GM23338 (cell line): ENCODE measurements around the gene RYR2. TPM values are rescaled to one million over a fixed set of nuclear protein-coding genes. Genes with fewer than 3 reads are reported as not detected.

Source experiments
- ATAC-seq: fragments of 200-7000 bp; cut with Tn5 transposase; 3 replicates; pipeline ENCODE4 v1.9.1; 2020
- DNase-seq: peaks from one replicate; pipeline ENCODE4 v3.0.0-alpha.2; 2015; ENCODE audit warnings: low spot score
- H2AFZ ChIP-seq: fragments of 200-600 bp; sonication (generic); 2 replicates; pipeline ENCODE4 v1.8.0; 2016; ENCODE audit warnings: antibody characterized with exemption, mild to moderate bottlenecking, moderate library complexity
- H3F3A ChIP-seq: fragments of 200-600 bp; sonication (generic); replicated peaks from 2 replicates; pipeline ENCODE4 v1.8.0; 2017; ENCODE audit warnings: antibody characterized with exemption, mixed run types, low read depth
- H3K27ac ChIP-seq: fragments of 200-600 bp; sonication (generic); 2 replicates; pipeline ENCODE4 v1.6.1; 2016; ENCODE audit warnings: low read depth
- H3K27me3 ChIP-seq: fragments of 200-600 bp; sonication (generic); 2 replicates; pipeline ENCODE4 v1.8.0; 2016; ENCODE audit warnings: mild to moderate bottlenecking, mixed run types, moderate library complexity; ENCODE audit not compliant: insufficient read depth
- H3K36me3 ChIP-seq: fragments of 200-600 bp; sonication (generic); 2 replicates; pipeline ENCODE4 v1.8.0; 2016; ENCODE audit warnings: mild to moderate bottlenecking; ENCODE audit not compliant: insufficient read depth
- H3K4me1 ChIP-seq: fragments of 200-600 bp; sonication (generic); 2 replicates; pipeline ENCODE4 v1.8.0; 2016; ENCODE audit warnings: mild to moderate bottlenecking, moderate library complexity; ENCODE audit not compliant: insufficient read depth
- H3K4me2 ChIP-seq: fragments of 200-600 bp; sonication (generic); 2 replicates; pipeline ENCODE4 v1.7.1; 2017; ENCODE audit warnings: mixed run types
- H3K4me3 ChIP-seq: fragments of 200-600 bp; sonication (generic); 2 replicates; pipeline ENCODE4 v1.6.1; 2016; ENCODE audit warnings: mixed run types
- H3K79me2 ChIP-seq: fragments of 200-600 bp; sonication (generic); replicated peaks from 2 replicates; pipeline ENCODE4 v1.8.0; 2017; ENCODE audit warnings: mild to moderate bottlenecking; ENCODE audit not compliant: insufficient read depth
- H3K9me2 ChIP-seq: fragments of 200-600 bp; sonication (generic); 2 replicates; pipeline ENCODE4 v1.8.0; 2017; ENCODE audit not compliant: insufficient read depth
- H4K20me1 ChIP-seq: fragments of 200-600 bp; sonication (generic); replicated peaks from 2 replicates; pipeline ENCODE4 v1.8.0; 2017; ENCODE audit warnings: mild to moderate bottlenecking; ENCODE audit not compliant: insufficient read depth
- H3K27ac Mint-ChIP-seq: 2 replicates; pipeline ENCODE4 v1.8.0; 2020; ENCODE audit warnings: inconsistent platforms, mild to moderate bottlenecking, moderate library complexity, mixed read lengths
- H3K27me3 Mint-ChIP-seq: 3 replicates; pipeline ENCODE4 v1.8.0; 2022; ENCODE audit warnings: low read depth, mild to moderate bottlenecking, moderate library complexity, mixed read lengths, inconsistent platforms; ENCODE audit not compliant: insufficient read depth, poor library complexity
- H3K36me3 Mint-ChIP-seq: 3 replicates; pipeline ENCODE4 v1.8.0; 2021; ENCODE audit warnings: low read depth, mild to moderate bottlenecking, inconsistent platforms, moderate library complexity, mixed read lengths
- H3K4me1 Mint-ChIP-seq: 3 replicates; pipeline ENCODE4 v1.8.0; 2020; ENCODE audit warnings: mild to moderate bottlenecking, inconsistent platforms, mixed read lengths
- H3K4me3 Mint-ChIP-seq: 3 replicates; pipeline ENCODE4 v1.8.0; 2021; ENCODE audit warnings: moderate library complexity, mild to moderate bottlenecking, inconsistent platforms, mixed read lengths
- H3K9me3 Mint-ChIP-seq: 3 replicates; pipeline ENCODE4 v1.8.0; 2020; ENCODE audit warnings: moderate library complexity, mild to moderate bottlenecking, inconsistent platforms, mixed read lengths
- CREB1 ChIP-seq: fragments of 250-450 bp; sonication (Bioruptor Pico); IDR thresholded peaks from 2 replicates; pipeline ENCODE4 v1.5.0; 2020; ENCODE audit warnings: low read depth, mild to moderate bottlenecking, moderate library complexity
- CTCF ChIP-seq, 2 experiments: fragments of 200-600 bp in 1 of 2; sonication (generic) in 1 of 2; conservative IDR thresholded peaks; 2 replicates each; pipeline versions ENCODE4 v1.5.1 to v1.6.1; 2016 to 2017; ENCODE audit warnings: antibody characterized with exemption in 2 of 2, low read depth in 2 of 2, mild to moderate bottlenecking in 2 of 2, moderate library complexity in 1 of 2
- ETS1 ChIP-seq: IDR thresholded peaks from 2 replicates; pipeline ENCODE4 v1.6.1; 2016; ENCODE audit warnings: antibody characterized with exemption
- EZH2 ChIP-seq: fragments of 200-600 bp; sonication (generic); IDR thresholded peaks from one replicate; pipeline ENCODE4 v1.8.0; 2017; ENCODE audit warnings: antibody characterized with exemption, mild to moderate bottlenecking, low read depth; ENCODE audit not compliant: unreplicated experiment
- JUNB ChIP-seq: IDR thresholded peaks from one replicate; pipeline ENCODE4 v1.6.1; 2016; ENCODE audit warnings: antibody characterized with exemption; ENCODE audit not compliant: unreplicated experiment
- NANOG ChIP-seq: IDR thresholded peaks from 2 replicates; pipeline ENCODE4 v1.6.1; 2016; ENCODE audit warnings: antibody characterized with exemption, borderline replicate concordance
- POLR2AphosphoS5 ChIP-seq: IDR thresholded peaks from 2 replicates; pipeline ENCODE4 v1.6.1; 2016; ENCODE audit warnings: antibody characterized with exemption, low read depth
- STAT1 ChIP-seq: IDR thresholded peaks from one replicate; pipeline ENCODE4 v1.6.1; 2016; ENCODE audit warnings: antibody characterized with exemption; ENCODE audit not compliant: unreplicated experiment
- ZNF114 ChIP-seq: fragments of 250-450 bp; sonication (Bioruptor Pico); IDR thresholded peaks from 2 replicates; pipeline ENCODE4 v1.5.0; 2020; ENCODE audit warnings: mild to moderate bottlenecking, moderate library complexity
- ZNF331 ChIP-seq: fragments of 250-450 bp; sonication (Bioruptor Pico); IDR thresholded peaks from 2 replicates; pipeline ENCODE4 v1.5.0; 2020; ENCODE audit warnings: low read depth, mild to moderate bottlenecking, moderate library complexity
- ZNF462 ChIP-seq: fragments of 250-450 bp; sonication (Bioruptor Pico); IDR thresholded peaks from 2 replicates; pipeline ENCODE4 v1.5.0; 2020; ENCODE audit warnings: mild to moderate bottlenecking, moderate library complexity
- polyA plus RNA-seq: library from polyadenylated mRNA; unstranded; fragments of >200 nt; fragmentation: Nextera tagmentation; extraction: Ambion mirVana; gene quantifications from 2 replicates; pipeline ENCODE4 v1.2.1, GENCODE V29; 2016
- total RNA-seq: library from RNA; depleted of rRNA; stranded (reverse); fragments of >200 nt; shearing (Covaris generic); gene quantifications from 2 replicates; pipeline ENCODE4 v1.2.3, GENCODE V29; 2014
- TF ChIP-seq, protein P1 (sequence below): IDR thresholded peaks from one replicate; pipeline ENCODE4 v1.6.1; 2018; ENCODE audit warnings: antibody characterized with exemption; ENCODE audit not compliant: unreplicated experiment

Gene RYR2
- total and polyA plus RNA-seq, 2 experiments from 2014 or later = 8.9 to 10.0 TPM

GRCh38 chr1:237353918-237354317 lies 311.9 kb downstream of the RYR2 start (continued):
- TF ChIP-seq ETS1 = no peak

DNA sequence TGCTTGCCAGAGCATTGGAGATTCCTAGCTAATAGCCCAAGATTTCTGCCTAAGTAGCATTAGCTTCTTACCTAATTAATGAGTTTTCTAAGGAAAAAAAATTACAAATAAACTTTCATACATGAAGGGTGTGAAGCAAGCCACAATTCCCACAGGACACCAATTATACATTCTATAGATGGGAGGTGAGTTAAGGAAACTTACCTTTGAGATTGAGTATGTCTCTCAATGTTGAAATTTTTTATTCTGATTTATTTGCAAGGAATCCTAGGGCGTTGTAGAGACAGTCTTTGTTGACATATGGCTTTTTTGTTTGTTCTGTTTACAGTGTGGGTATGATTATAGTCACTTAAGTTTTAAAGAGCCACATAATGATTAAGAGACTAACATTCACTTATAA lies 313.0 kb downstream of the RYR2 start:
- H3K27me3 Mint-ChIP-seq = no peaks in the 10 kb centered on the region
- H3K27ac Mint-ChIP-seq = no peak overlapping the region
- DNase-seq (no peak), ATAC-seq (no peak)
- H3K9me3 Mint-ChIP-seq = no peaks in the 10 kb centered on the region
- no peaks in the 10 kb centered on the region for H3K27me3 ChIP-seq
- H4K20me1 ChIP-seq = no peaks in the 10 kb centered on the region
- H3K9me2 ChIP-seq = no peaks in the 10 kb centered on the region
- H3K4me3 ChIP-seq = no peak overlapping the region
- H2AFZ ChIP-seq = no peak overlapping the region
- H3K27ac ChIP-seq = no peak overlapping the region
- no peak for TF ChIP-seq NANOG
- TF ChIP-seq, protein P1, sequence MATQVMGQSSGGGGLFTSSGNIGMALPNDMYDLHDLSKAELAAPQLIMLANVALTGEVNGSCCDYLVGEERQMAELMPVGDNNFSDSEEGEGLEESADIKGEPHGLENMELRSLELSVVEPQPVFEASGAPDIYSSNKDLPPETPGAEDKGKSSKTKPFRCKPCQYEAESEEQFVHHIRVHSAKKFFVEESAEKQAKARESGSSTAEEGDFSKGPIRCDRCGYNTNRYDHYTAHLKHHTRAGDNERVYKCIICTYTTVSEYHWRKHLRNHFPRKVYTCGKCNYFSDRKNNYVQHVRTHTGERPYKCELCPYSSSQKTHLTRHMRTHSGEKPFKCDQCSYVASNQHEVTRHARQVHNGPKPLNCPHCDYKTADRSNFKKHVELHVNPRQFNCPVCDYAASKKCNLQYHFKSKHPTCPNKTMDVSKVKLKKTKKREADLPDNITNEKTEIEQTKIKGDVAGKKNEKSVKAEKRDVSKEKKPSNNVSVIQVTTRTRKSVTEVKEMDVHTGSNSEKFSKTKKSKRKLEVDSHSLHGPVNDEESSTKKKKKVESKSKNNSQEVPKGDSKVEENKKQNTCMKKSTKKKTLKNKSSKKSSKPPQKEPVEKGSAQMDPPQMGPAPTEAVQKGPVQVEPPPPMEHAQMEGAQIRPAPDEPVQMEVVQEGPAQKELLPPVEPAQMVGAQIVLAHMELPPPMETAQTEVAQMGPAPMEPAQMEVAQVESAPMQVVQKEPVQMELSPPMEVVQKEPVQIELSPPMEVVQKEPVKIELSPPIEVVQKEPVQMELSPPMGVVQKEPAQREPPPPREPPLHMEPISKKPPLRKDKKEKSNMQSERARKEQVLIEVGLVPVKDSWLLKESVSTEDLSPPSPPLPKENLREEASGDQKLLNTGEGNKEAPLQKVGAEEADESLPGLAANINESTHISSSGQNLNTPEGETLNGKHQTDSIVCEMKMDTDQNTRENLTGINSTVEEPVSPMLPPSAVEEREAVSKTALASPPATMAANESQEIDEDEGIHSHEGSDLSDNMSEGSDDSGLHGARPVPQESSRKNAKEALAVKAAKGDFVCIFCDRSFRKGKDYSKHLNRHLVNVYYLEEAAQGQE = no peak
- no peak for TF ChIP-seq STAT1
- no peak for TF ChIP-seq ZNF114
- no peak for TF ChIP-seq ZNF462
- no peak for TF ChIP-seq ETS1
- TF ChIP-seq CREB1 = no peak
- no peak for TF ChIP-seq ZNF331 (CRISPR knock-in tag)
- no peak for TF ChIP-seq CTCF (conservative IDR thresholded peaks at IDR 0.05; ENCODE audit: low read depth in 2 of 2)
- no peak for TF ChIP-seq JUNB
- TF ChIP-seq POLR2AphosphoS5 = no peak
- TF ChIP-seq EZH2 = no peak
- H3F3A ChIP-seq = no peaks in the 10 kb centered on the region
- no peaks in the 10 kb centered on the region for H3K79me2 ChIP-seq
- no peaks in the 10 kb centered on the region for H3K36me3 Mint-ChIP-seq
- no peak overlapping the region for H3K4me2 ChIP-seq
- no peaks in the 10 kb centered on the region for H3K4me1 Mint-ChIP-seq
- H3K4me1 ChIP-seq = peaks cover 6% of the 10 kb centered on the region; the same call in 1 of the 2 replicates
- H3K36me3 ChIP-seq = no peaks in the 10 kb centered on the region
- H3K4me3 Mint-ChIP-seq = no peak overlapping the region
